Breast epithelium (tissue), 4 donors: Measurements from ENCODE around the gene TENM4. TPM values are rescaled to one million over a fixed set of nuclear protein-coding genes. Genes with fewer than 3 reads are reported as not detected.

Source experiments
- DNase-seq, 2 donors: peaks; one replicate each; pipeline ENCODE4 v3.0.0-alpha.2; 2019; ENCODE audit warnings: low spot score in 2 of 2
- H3K27ac ChIP-seq, 2 donors: fragments of 200-600 bp; sonication (generic) in 1 of 2; one replicate each; pipeline ENCODE4 v1.5.1; 2016 to 2019; ENCODE audit warnings: mild to moderate bottlenecking in 1 of 2
- H3K27me3 ChIP-seq, 2 donors: fragments of 200-600 bp; sonication (generic) in 1 of 2; one replicate each; pipeline versions ENCODE4 v1.5.1 to v1.6.0; 2017 to 2019; ENCODE audit warnings: control low read depth in 1 of 2, mild to moderate bottlenecking in 1 of 2
- H3K36me3 ChIP-seq: fragments of 200-600 bp; one replicate; pipeline ENCODE4 v1.5.1; 2019
- H3K4me1 ChIP-seq, 2 donors: fragments of 200-600 bp; sonication (generic); one replicate each; pipeline ENCODE4 v1.5.1; 2016 to 2019; ENCODE audit warnings: control low read depth in 1 of 2
- H3K4me3 ChIP-seq, 3 donors: fragments of 200-600 bp; sonication (generic); 1 replicate in 2 of 3; 2 replicates in 1 of 3; pipeline ENCODE4 v1.5.1; 2016 to 2019; ENCODE audit warnings: mild to moderate bottlenecking in 3 of 3, moderate library complexity in 2 of 3
- H3K9me3 ChIP-seq, 2 donors: fragments of 200-600 bp; sonication (generic) in 1 of 2; one replicate each; pipeline ENCODE4 v1.5.1; 2016 to 2019; ENCODE audit warnings: control low read depth in 1 of 2
- POLR2A ChIP-seq: fragments of 450-650 bp; IDR thresholded peaks from one replicate; pipeline ENCODE4 v1.6.1; 2016; ENCODE audit warnings: antibody characterized with exemption, mild to moderate bottlenecking, moderate library complexity
- POLR2AphosphoS5 ChIP-seq, 3 donors: sonication (generic); formaldehyde crosslinking; IDR thresholded peaks; one replicate each; pipeline ENCODE4 v1.6.1; 2017; ENCODE audit warnings: antibody characterized with exemption in 3 of 3
- intact Hi-C: fragments of 100-400 bp; cut with DNase I; formaldehyde crosslinking; loops from one replicate; pipeline ENCODE4 v1.15.1; 2023; ENCODE audit warnings: low total_unique reads
- total RNA-seq, 3 donors: library from RNA; depleted of rRNA; stranded (reverse); fragments of >200 nt; gene quantifications; one replicate each; pipeline ENCODE4 v1.1.0, GENCODE V29; 2016
- TF ChIP-seq, protein P1 (sequence below), 3 donors: fragments of 450-650 bp; IDR thresholded peaks; one replicate each; pipeline ENCODE4 v1.5.1; 2016 to 2017; ENCODE audit warnings: antibody characterized with exemption in 3 of 3, mild to moderate bottlenecking in 3 of 3, moderate library complexity in 3 of 3

TENM4 gene
- total RNA-seq, 3 donors from 2014 or later: 0.29 to 7.9 (median 4.8) TPM

DNA sequence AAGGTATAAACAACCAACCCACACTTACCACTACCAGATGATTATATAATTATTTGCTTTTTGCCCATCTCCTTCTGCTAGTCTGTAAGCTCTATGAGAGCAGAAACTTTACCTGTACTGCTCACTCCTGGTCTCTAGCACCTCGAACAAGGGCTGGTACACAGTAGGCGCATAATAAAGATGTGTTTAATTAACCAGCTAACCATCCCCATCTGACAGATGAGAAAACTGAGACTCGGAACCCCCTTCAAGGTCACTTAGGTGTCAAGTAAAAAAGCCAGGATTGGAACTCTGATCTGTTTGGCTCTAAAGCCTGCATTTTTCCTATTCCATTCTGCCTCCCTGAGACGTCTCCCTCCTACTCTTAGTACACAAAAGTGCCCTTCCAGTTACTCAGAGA is 370.3 kb downstream of the TENM4 start:
- Histone ChIP-seq H3K4me1 (no peaks in the 10 kb centered on the region), H3K4me3 (no peak overlapping the region), H3K9me3 (no peaks in the 10 kb centered on the region), H3K36me3 (no peaks in the 10 kb centered on the region), H3K27ac (no peak overlapping the region), H3K27me3 (no peaks in the 10 kb centered on the region)
- intact Hi-C loops: no loop called here
- TF ChIP-seq POLR2A: no peak
- TF ChIP-seq POLR2AphosphoS5 (IDR thresholded peaks at IDR 0.05): no peak
- TF ChIP-seq, protein P1, sequence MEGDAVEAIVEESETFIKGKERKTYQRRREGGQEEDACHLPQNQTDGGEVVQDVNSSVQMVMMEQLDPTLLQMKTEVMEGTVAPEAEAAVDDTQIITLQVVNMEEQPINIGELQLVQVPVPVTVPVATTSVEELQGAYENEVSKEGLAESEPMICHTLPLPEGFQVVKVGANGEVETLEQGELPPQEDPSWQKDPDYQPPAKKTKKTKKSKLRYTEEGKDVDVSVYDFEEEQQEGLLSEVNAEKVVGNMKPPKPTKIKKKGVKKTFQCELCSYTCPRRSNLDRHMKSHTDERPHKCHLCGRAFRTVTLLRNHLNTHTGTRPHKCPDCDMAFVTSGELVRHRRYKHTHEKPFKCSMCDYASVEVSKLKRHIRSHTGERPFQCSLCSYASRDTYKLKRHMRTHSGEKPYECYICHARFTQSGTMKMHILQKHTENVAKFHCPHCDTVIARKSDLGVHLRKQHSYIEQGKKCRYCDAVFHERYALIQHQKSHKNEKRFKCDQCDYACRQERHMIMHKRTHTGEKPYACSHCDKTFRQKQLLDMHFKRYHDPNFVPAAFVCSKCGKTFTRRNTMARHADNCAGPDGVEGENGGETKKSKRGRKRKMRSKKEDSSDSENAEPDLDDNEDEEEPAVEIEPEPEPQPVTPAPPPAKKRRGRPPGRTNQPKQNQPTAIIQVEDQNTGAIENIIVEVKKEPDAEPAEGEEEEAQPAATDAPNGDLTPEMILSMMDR (IDR thresholded peaks at IDR 0.05): no peak
- no peak for DNase-seq

DNA sequence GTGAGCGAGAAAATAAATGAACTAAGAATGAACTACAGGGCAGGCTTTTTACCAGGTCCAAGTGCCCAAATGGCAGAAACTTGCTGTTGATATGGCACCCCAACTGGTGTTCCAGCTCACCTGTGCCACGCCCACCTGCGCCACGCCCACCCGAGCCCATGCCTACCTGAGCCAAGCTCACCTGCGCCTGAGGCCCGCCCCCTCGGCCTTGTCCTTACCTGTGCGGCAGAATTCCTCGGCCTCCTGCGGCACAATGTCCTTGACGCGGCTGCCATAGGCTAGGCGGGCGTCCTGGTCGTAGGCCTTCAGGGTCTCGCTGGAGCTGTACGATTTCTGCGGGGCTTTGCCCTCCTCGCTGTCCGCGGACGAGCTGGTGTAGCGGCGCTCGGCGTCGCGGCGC is 371.3 kb downstream of the TENM4 start:
- H3K27ac ChIP-seq: no peak overlapping the region
- TF ChIP-seq POLR2A (no peak), POLR2AphosphoS5 (IDR thresholded peaks at IDR 0.05) (no peak)
- TF ChIP-seq, protein P1 (IDR thresholded peaks at IDR 0.05): no peak
- intact Hi-C loops: no loop called here
- DNase-seq: no peak
- no peak overlapping the region for H3K4me3 ChIP-seq
- H3K9me3 ChIP-seq: no peaks in the 10 kb centered on the region
- H3K36me3 ChIP-seq: no peaks in the 10 kb centered on the region
- no peaks in the 10 kb centered on the region for H3K4me1 ChIP-seq
- H3K27me3 ChIP-seq: no peaks in the 10 kb centered on the region

DNA sequence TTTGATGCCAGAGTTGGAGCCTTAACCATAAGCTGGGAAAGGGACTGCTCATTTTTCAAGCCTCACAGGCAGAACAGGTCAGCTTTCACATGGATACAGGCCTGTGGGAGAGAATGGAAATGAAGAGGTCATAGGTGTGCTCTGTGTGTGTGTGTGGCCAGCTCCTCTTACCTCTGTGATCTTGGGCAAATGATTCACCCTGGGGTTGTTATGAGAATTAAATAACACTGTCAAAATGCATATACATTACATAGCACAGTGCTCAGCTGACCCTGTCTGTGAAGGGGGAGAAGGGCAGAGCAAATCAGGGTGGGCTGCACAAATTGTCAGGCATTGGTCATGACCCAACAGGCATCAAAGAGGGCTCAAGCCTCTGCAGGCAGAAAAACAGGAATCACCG is 372.5 kb downstream of the TENM4 start:
- Histone ChIP-seq H3K27me3 (no peaks in the 10 kb centered on the region), H3K27ac (no peak overlapping the region), H3K36me3 (no peaks in the 10 kb centered on the region), H3K4me1 (no peaks in the 10 kb centered on the region), H3K9me3 (no peaks in the 10 kb centered on the region), H3K4me3 (no peak overlapping the region)
- TF ChIP-seq, protein P1 (IDR thresholded peaks at IDR 0.05): no peak
- TF ChIP-seq POLR2AphosphoS5 (IDR thresholded peaks at IDR 0.05): no peak
- intact Hi-C loops: no loop called here
- no peak for DNase-seq

DNA sequence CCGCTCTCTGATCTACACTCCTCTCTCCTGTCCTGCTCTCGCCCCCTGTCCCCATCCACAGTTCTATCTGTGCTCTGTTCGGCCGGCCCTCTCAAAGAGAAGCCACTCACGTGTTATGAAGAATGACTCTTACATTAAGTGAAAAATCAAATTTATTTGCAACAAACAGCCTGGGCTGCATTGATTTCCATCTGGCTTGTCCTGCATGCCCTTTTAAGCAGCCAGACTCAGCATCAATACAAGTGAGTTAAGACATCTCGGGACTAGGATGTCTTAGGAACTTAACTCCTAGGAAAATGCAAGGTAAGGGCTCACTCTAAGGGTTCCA is 373.5 kb downstream of the TENM4 start:
- DNase-seq: no peak
- no peak overlapping the region for H3K27ac ChIP-seq
- intact Hi-C loops: no loop called here
- no peaks in the 10 kb centered on the region for H3K27me3 ChIP-seq
- H3K4me1 ChIP-seq: no peaks in the 10 kb centered on the region
- no peaks in the 10 kb centered on the region for H3K36me3 ChIP-seq
- no peak for TF ChIP-seq POLR2AphosphoS5 (IDR thresholded peaks at IDR 0.05)
- no peak for TF ChIP-seq POLR2A
- TF ChIP-seq, protein P1 (IDR thresholded peaks at IDR 0.05): no peak
- H3K4me3 ChIP-seq: no peak overlapping the region
- H3K9me3 ChIP-seq: no peaks in the 10 kb centered on the region

DNA sequence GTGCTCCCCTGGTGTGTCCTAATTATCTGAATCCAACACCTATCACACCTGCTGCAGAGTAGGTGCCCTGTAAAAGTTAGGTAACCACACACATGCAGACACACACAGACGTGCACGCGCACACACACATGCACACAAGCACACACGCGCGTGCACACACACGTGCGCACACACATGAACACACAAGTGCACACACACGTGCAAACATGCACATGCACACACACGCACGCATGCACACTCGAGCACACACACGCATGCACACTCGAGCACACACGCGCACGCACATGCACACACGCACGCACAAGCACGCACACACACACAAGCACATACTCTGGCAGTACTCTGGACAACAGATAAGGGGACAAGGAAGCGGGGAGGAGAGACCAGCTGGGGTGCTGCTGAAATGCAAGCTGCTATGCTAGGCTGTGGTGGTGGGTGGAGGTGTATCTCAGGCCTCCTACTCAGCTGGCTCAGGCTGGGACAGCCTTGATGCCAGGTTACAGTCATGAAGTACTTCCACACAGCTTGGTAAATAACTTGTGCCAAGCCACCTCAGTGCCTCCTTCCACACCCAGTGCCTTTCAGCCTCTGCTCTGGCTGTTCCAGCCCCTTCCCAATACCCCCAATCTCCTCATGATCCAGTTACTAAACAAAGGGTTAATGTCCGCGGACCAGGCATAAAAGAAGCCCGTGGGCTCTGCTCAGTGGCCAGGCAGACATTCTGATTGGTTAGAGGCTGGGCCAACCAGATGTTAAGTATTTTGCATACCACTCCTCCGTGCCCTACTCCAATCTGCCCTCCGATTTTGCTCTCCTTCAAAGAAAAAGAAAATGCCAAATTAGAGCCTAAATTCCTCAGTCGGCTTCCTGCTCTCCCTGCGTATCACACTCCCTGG is 374.1 kb downstream of the TENM4 start:
- H3K9me3 ChIP-seq: no peaks in the 10 kb centered on the region
- H3K27ac ChIP-seq: no peak overlapping the region
- no peaks in the 10 kb centered on the region for H3K4me1 ChIP-seq
- H3K4me3 ChIP-seq: no peak overlapping the region
- DNase-seq: no peak
- TF ChIP-seq, protein P1 (IDR thresholded peaks at IDR 0.05): no peak
- TF ChIP-seq POLR2AphosphoS5 (IDR thresholded peaks at IDR 0.05) (no peak), POLR2A (no peak)
- no peaks in the 10 kb centered on the region for H3K27me3 ChIP-seq
- intact Hi-C loops: no loop called here
- H3K36me3 ChIP-seq: no peaks in the 10 kb centered on the region
